Ovary (tissue), 9 donors: ENCODE results near the gene IRF8. TPM values are rescaled to one million over a fixed set of nuclear protein-coding genes. Genes with fewer than 3 reads are reported as not detected.

Source experiments
- DNase-seq, 5 donors: peaks; one replicate each; pipeline ENCODE4 v3.0.0-alpha.2; 2019 to 2020
- H3K27ac ChIP-seq, 2 donors: fragments of 200-600 bp; one replicate each; pipeline versions ENCODE4 v1.5.1 to v1.8.0; 2019 to 2022
- H3K27me3 ChIP-seq: fragments of 200-600 bp; one replicate; pipeline ENCODE4 v1.8.0; 2022
- H3K36me3 ChIP-seq: fragments of 200-600 bp; sonication (generic); one replicate; pipeline ENCODE4 v1.5.1; 2019
- H3K4me1 ChIP-seq: one replicate; pipeline ENCODE4 v1.8.1; 2013; ENCODE audit warnings: mild to moderate bottlenecking, moderate library complexity; ENCODE audit not compliant: insufficient read depth
- H3K4me3 ChIP-seq: fragments of 200-600 bp; sonication (generic); one replicate; pipeline ENCODE4 v1.5.1; 2017
- H3K9me3 ChIP-seq, 2 donors: fragments of 200-600 bp in 1 of 2; sonication (generic) in 1 of 2; one replicate each; pipeline versions ENCODE4 v1.5.1 to v1.8.1; 2013 to 2019; ENCODE audit warnings: mild to moderate bottlenecking in 1 of 2, moderate library complexity in 1 of 2
- CTCF ChIP-seq, 3 donors: fragments of 450-650 bp in 2 of 3; fragments of 200-600 bp in 1 of 3; IDR thresholded peaks; one replicate each; pipeline versions ENCODE4 v1.5.1 to v1.8.0; 2016 to 2022; ENCODE audit warnings: antibody characterized with exemption in 3 of 3, mild to moderate bottlenecking in 1 of 3
- EP300 ChIP-seq: sonication (generic); formaldehyde crosslinking; IDR thresholded peaks from one replicate; pipeline ENCODE4 v1.6.1; 2017; ENCODE audit warnings: antibody characterized with exemption
- POLR2A ChIP-seq: fragments of 450-650 bp; IDR thresholded peaks from one replicate; pipeline ENCODE4 v1.6.1; 2017; ENCODE audit warnings: antibody characterized with exemption, mild to moderate bottlenecking, moderate library complexity
- WGBS, 3 donors: extraction: QIAGEN DNeasy Blood & Tissue Kit in 1 of 3; methylation state at CpG; one replicate each; pipeline versions ENCODE4 v1.1.5 to v1.1.7; 2013 to 2017; 5-methylcytosine and 5-hydroxymethylcytosine counted together
- intact Hi-C, 4 donors: fragments of 100-400 bp; cut with DNase I; formaldehyde crosslinking; loops; one replicate each; pipeline versions ENCODE4 v1.11.0 to v1.15.1; 2022 to 2023
- polyA plus RNA-seq, 2 donors: library from polyadenylated mRNA; stranded (reverse); fragments of 200-250 nt in 1 of 2; fragments of 350-450 nt in 1 of 2; fragmentation: Illumina TruSeq in 1 of 2; extraction: RNeasy Lipid Tissue Mini Kit (QIAGEN cat#74804) in 1 of 2; gene quantifications; one replicate each; pipeline ENCODE4 v1.2.3, GENCODE V29; 2013 to 2014
- total RNA-seq, 7 donors: library from RNA; depleted of rRNA in 2 of 7; stranded (reverse); fragments of >200 nt in 2 of 7; fragmentation: NEBNext Ultra II Directional in 3 of 7; extraction: Animal tissue kit (Norgen Biotek cat#: 25700) in 3 of 7; gene quantifications; one replicate each; pipeline versions ENCODE4 v1.1.0 to v1.2.4, GENCODE V29; 2016 to 2023
- donor health status: DM: no; HTN: no; CAD: no; lungs with moderate emphysema.
- donor health status: DM: no; HTN: no; CAD: no.
- donor health status: Bipolar disorder and iron deficiency.
- donor health status: DM: yes; HTN: yes; CAD: no.
- donor health status: DM: no; HTN: no; CAD: no.
- donor health status: DM: yes; HTN: yes; CAD: no.

Gene IRF8
- total and polyA plus RNA-seq, 9 donors = 1.8 to 24.1 (median 3.6) TPM

GRCh38 chr16:85878875-85879274 is 20.1 kb upstream of the IRF8 start:
- Histone ChIP-seq H3K4me1 (no peaks in the 10 kb centered on the region), H3K9me3 (no peaks in the 10 kb centered on the region), H3K36me3 (no peaks in the 10 kb centered on the region), H3K4me3 (no peak overlapping the region), H3K27ac (no peak overlapping the region), H3K27me3 (no peaks in the 10 kb centered on the region)
- intact Hi-C loops = no loop called here
- DNase-seq = no peak
- TF ChIP-seq POLR2A = no peak
- TF ChIP-seq CTCF (IDR thresholded peaks at IDR 0.05) = no peak
- no peak for TF ChIP-seq EP300
- WGBS, 3 donors = 40 to 58% (median 51%) methylated on average over 5 of the region's 5 CpGs

DNA sequence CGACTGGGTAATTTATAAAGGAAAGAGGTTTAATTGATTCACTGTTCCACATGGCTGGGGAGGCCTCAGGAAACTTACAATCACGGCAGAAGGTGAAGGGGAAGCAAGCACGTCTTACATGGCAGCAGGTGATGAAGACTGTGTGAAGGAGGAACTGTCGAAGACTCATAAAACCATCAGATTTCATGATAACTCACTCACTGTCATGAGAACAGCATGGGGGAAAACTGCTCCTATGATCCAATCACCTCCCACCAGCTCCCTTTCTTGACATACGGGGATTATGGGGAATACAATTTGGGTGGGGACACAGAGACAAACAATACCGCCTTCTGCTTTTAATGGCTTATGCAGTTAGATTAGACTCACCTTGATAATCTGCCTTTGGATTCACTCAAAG is 19.4 kb upstream of the IRF8 start:
- no peaks in the 10 kb centered on the region for H3K36me3 ChIP-seq
- H3K4me3 ChIP-seq = no peak overlapping the region
- H3K27ac ChIP-seq = no peak overlapping the region
- no peak for TF ChIP-seq POLR2A
- TF ChIP-seq EP300 = no peak
- no peak for TF ChIP-seq CTCF (IDR thresholded peaks at IDR 0.05)
- no peaks in the 10 kb centered on the region for H3K9me3 ChIP-seq
- DNase-seq = no peak
- intact Hi-C loops = no loop called here
- no peaks in the 10 kb centered on the region for H3K27me3 ChIP-seq
- H3K4me1 ChIP-seq = no peaks in the 10 kb centered on the region
- WGBS, 3 donors = 78 to 82% (median 81%) methylated on average over 6 of the region's 6 CpGs

DNA sequence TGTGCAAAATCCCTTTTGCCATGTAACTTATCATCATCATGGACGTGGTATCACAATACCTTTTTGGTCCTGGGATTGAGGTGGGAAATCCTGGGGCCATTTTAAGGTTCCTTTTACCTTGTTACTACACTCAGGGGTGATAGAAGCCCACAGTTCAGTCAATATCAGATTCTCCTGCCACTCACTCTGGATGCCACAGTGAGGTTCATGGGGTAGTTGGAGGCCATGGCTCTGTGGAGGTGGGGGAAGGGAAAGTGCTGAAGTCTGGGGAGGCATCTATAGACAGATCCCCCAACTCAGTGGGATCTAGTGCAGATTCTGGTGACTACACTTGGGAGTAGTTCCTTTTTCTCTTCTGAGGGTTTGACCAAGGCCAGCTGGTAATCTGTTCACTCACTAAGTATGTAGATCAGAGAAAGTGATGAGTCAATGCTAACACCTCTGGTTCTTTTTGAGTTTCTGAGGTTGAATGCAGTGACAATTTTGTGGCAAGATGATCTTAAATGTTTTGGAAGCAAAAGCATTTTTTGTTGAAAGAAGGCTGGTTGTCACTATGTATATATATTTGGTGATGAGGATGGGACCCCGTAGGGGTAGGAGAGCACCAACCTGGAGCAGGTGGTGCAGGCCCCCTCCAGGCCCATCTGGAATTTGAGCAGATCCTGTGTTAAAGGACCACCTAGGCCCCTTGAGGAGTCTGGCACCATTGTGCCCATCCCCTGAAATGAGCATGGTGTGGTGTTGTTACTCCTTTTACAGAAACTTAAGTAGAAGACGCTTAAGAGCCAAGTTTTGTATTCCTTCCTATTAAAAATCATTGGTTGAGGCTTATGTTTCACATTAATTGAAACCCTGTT is 18.8 kb upstream of the IRF8 start:
- TF ChIP-seq POLR2A (no peak), CTCF (IDR thresholded peaks at IDR 0.05) (no peak), EP300 (no peak)
- Histone ChIP-seq H3K9me3 (no peaks in the 10 kb centered on the region), H3K4me3 (no peak overlapping the region), H3K4me1 (no peaks in the 10 kb centered on the region), H3K27ac (no peak overlapping the region), H3K36me3 (no peaks in the 10 kb centered on the region), H3K27me3 (no peaks in the 10 kb centered on the region)
- intact Hi-C loops = no loop called here
- 88 to 94% (median 90%) methylated on average over 3 of the region's 3 CpGs for WGBS, 3 donors
- no peak for DNase-seq

DNA sequence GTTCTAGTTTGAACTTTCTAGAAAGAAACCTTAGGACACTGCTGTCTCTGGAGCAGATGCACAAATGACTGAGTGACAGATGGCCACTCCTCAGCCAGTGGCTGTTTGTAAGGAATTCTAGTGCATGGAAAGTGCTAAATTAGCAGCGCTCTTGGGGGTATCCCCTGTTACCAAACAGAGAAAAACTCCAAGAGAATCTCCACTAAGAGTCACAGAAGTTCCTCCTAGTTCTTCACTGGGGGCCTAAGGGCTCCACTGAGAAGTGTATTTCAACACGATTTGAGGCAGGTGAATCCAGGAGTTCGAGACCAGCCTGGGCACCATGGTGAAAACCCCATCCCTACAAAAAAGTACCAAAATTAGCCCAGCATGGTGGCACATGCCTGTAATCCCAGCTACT is 18.1 kb upstream of the IRF8 start:
- Histone ChIP-seq H3K9me3 (no peaks in the 10 kb centered on the region), H3K27ac (no peak overlapping the region), H3K36me3 (no peaks in the 10 kb centered on the region), H3K4me1 (no peaks in the 10 kb centered on the region), H3K27me3 (no peaks in the 10 kb centered on the region), H3K4me3 (no peak overlapping the region)
- no peak for DNase-seq
- intact Hi-C loops = no loop called here
- WGBS, 3 donors = 91 to 95% (median 92%) methylated on average over 3 of the region's 3 CpGs
- TF ChIP-seq EP300 (no peak), POLR2A (no peak), CTCF (IDR thresholded peaks at IDR 0.05) (no peak)
